GM23248 (cell line): Measurements from ENCODE around the gene ZNF318. TPM values are rescaled to one million over a fixed set of nuclear protein-coding genes. Genes with fewer than 3 reads are reported as not detected.
"Not testable (repeated sequence)": the region's sequence is repeated elsewhere in the genome, so short reads cannot be mapped to it uniquely, and the experiment has no call there.

ENCODE experiments used
- DNase-seq: peaks from one replicate; pipeline ENCODE4 v3.0.0-alpha.2; 2015
- H2AFZ ChIP-seq: fragments of 200-600 bp; sonication (generic); 2 replicates; pipeline ENCODE4 v1.6.1; 2016; ENCODE audit warnings: antibody characterized with exemption
- H3F3A ChIP-seq: fragments of 200-600 bp; sonication (generic); 2 replicates; pipeline ENCODE4 v1.6.1; 2016; ENCODE audit warnings: mild to moderate bottlenecking, antibody characterized with exemption, mixed run types; ENCODE audit not compliant: insufficient read depth
- H3K27ac ChIP-seq: fragments of 200-600 bp; sonication (generic); 2 replicates; pipeline ENCODE4 v1.5.1; 2016; ENCODE audit warnings: mild to moderate bottlenecking
- H3K27me3 ChIP-seq: fragments of 200-600 bp; sonication (generic); replicated peaks from 2 replicates; pipeline ENCODE4 v1.6.1; 2016; ENCODE audit warnings: mild to moderate bottlenecking; ENCODE audit not compliant: insufficient read depth
- H3K36me3 ChIP-seq: fragments of 200-600 bp; sonication (generic); 2 replicates; pipeline ENCODE4 v1.6.1; 2016; ENCODE audit warnings: low read depth, mild to moderate bottlenecking
- H3K4me1 ChIP-seq: fragments of 200-600 bp; sonication (generic); 2 replicates; pipeline ENCODE4 v1.6.1; 2016; ENCODE audit warnings: mild to moderate bottlenecking; ENCODE audit not compliant: insufficient read depth
- H3K4me2 ChIP-seq: fragments of 200-600 bp; sonication (generic); one replicate; pipeline ENCODE4 v1.6.1; 2016; ENCODE audit warnings: mild to moderate bottlenecking; ENCODE audit not compliant: unreplicated experiment
- H3K4me3 ChIP-seq: fragments of 200-600 bp; sonication (generic); 2 replicates; pipeline ENCODE4 v1.5.1; 2016; ENCODE audit warnings: mild to moderate bottlenecking
- H3K79me2 ChIP-seq: fragments of 200-600 bp; sonication (generic); 2 replicates; pipeline ENCODE4 v1.6.1; 2016; ENCODE audit warnings: mild to moderate bottlenecking; ENCODE audit not compliant: insufficient read depth
- H3K9ac ChIP-seq: fragments of 200-600 bp; sonication (generic); 2 replicates; pipeline ENCODE4 v1.6.1; 2016; ENCODE audit warnings: mild to moderate bottlenecking
- H3K9me2 ChIP-seq: fragments of 200-600 bp; sonication (generic); 2 replicates; pipeline ENCODE4 v1.6.1; 2016; ENCODE audit warnings: mixed run types, mild to moderate bottlenecking, moderate library complexity; ENCODE audit not compliant: insufficient read depth
- H3K9me3 ChIP-seq: fragments of 200-600 bp; sonication (generic); one replicate; pipeline ENCODE4 v1.6.1; 2017; ENCODE audit warnings: low read depth
- H4K20me1 ChIP-seq: fragments of 200-600 bp; sonication (generic); 2 replicates; pipeline ENCODE4 v1.6.0; 2016; ENCODE audit not compliant: insufficient read depth
- EZH2 ChIP-seq: fragments of 200-600 bp; sonication (generic); IDR thresholded peaks from 2 replicates; pipeline ENCODE4 v1.6.1; 2018; ENCODE audit warnings: antibody characterized with exemption, mild to moderate bottlenecking; ENCODE audit not compliant: insufficient read depth, poor library complexity, severe bottlenecking
- EZH2phosphoT487 ChIP-seq: fragments of 200-600 bp; sonication (generic); IDR thresholded peaks from 2 replicates; pipeline ENCODE4 v1.6.1; 2018; ENCODE audit warnings: antibody characterized with exemption, moderate library complexity, mild to moderate bottlenecking, low read depth; ENCODE audit not compliant: insufficient read depth
- WGBS, 2 experiments: methylation state at CpG; one replicate each; pipeline ENCODE4 v1.1.6; 2015 to 2017; ENCODE audit warnings: low lambda C conversion rate in 2 of 2, low coverage in 1 of 2; ENCODE audit errors: missing lambda C conversion rate in 2 of 2; 5-methylcytosine and 5-hydroxymethylcytosine counted together
- in situ Hi-C: fragments of 300-500 bp; cut with MboI; formaldehyde crosslinking; loops from 2 replicates; pipeline ENCODE4 v1.15.0; 2020
- polyA plus RNA-seq: library from polyadenylated mRNA; unstranded; fragments of >200 nt; fragmentation: Nextera tagmentation; extraction: Ambion mirVana; gene quantifications from 2 replicates; pipeline ENCODE4 v1.2.1, GENCODE V29; 2016
- total RNA-seq: library from RNA; depleted of rRNA; stranded (reverse); fragments of >200 nt; shearing (Covaris generic); gene quantifications from 2 replicates; pipeline ENCODE4 v1.2.3, GENCODE V29; 2014

ZNF318 gene
- total and polyA plus RNA-seq, 2 experiments from 2014 or later, result 4.1 to 10.7 TPM

GRCh38 chr6:43396408-43397149, 27.1 kb upstream of the ZNF318 start:
- no peak overlapping the region for H3K9ac ChIP-seq
- no peak overlapping the region for H2AFZ ChIP-seq
- no peaks in the 10 kb centered on the region for H3F3A ChIP-seq
- H3K4me3 ChIP-seq, result no peak overlapping the region
- H3K9me3 ChIP-seq, result no peaks in the 10 kb centered on the region
- no peaks in the 10 kb centered on the region for H3K36me3 ChIP-seq
- TF ChIP-seq EZH2phosphoT487, result no peak
- TF ChIP-seq EZH2, result no peak
- H3K4me2 ChIP-seq, result no peak overlapping the region
- no peaks in the 10 kb centered on the region for H3K9me2 ChIP-seq
- H3K27me3 ChIP-seq, result no peaks in the 10 kb centered on the region
- DNase-seq, result no peak
- WGBS, 2 experiments, result 73% methylated on average over 6 of the region's 6 CpGs
- H3K27ac ChIP-seq, result no peak overlapping the region
- no peaks in the 10 kb centered on the region for H3K4me1 ChIP-seq
- in situ Hi-C loops, result no loop called here
- H4K20me1 ChIP-seq, result no peaks in the 10 kb centered on the region
- no peaks in the 10 kb centered on the region for H3K79me2 ChIP-seq

DNA sequence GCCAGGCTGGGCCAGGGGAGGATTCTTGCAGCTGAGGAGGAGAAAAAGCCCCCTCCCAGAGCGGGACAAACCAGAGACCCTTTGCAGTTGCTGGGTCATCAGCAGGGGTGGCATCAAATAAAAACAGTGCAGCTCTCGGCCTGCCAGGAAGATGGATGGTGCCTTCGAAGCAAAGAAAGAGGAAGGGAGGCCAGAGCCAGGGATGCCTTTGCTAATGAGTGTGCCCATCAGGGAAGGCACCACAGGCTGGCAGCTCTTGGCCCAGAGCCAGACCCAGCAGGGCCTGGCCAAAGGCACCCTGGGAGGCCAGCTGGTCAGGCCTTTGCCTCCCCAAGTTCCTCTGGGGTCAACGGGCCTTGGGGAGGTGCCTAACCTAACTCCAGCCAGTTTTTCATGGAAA, 26.3 kb upstream of the ZNF318 start:
- no peak for DNase-seq
- 70 to 74% methylated on average over 4 of the region's 4 CpGs for WGBS, 2 experiments
- H3F3A ChIP-seq, result no peaks in the 10 kb centered on the region
- H3K79me2 ChIP-seq, result no peaks in the 10 kb centered on the region
- H4K20me1 ChIP-seq, result no peaks in the 10 kb centered on the region
- H3K9ac ChIP-seq, result no peak overlapping the region
- no peaks in the 10 kb centered on the region for H3K4me1 ChIP-seq
- no peaks in the 10 kb centered on the region for H3K27me3 ChIP-seq
- no peak overlapping the region for H3K4me2 ChIP-seq
- H2AFZ ChIP-seq, result no peak overlapping the region
- in situ Hi-C loops, result no loop called here
- H3K4me3 ChIP-seq, result no peak overlapping the region
- no peak for TF ChIP-seq EZH2
- no peak for TF ChIP-seq EZH2phosphoT487
- no peak overlapping the region for H3K27ac ChIP-seq
- no peaks in the 10 kb centered on the region for H3K36me3 ChIP-seq
- H3K9me3 ChIP-seq, result no peaks in the 10 kb centered on the region
- H3K9me2 ChIP-seq, result no peaks in the 10 kb centered on the region

DNA sequence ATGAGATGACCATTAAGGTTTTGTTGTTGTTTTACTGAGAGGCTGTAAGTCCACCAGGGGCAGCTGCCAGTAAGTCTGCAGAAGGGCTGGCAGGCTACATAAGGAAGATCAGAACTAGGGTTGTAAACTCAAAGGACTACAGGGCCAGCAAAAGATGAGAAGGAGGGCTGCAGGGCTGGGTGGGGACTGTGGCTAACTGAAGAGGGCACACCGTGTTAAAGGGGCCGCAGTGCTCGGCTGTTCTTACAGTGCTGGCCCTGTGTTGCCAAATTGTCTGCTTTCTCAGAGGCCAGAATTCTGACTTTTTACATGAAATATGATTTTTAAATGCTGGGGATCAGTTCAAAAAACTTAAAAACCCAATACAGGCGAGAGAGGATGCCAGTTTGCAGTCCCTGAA, 25.5 kb upstream of the ZNF318 start:
- Histone ChIP-seq H3K4me3 (no peak overlapping the region), H3K9me2 (no peaks in the 10 kb centered on the region), H3K79me2 (no peaks in the 10 kb centered on the region), H3K4me1 (no peaks in the 10 kb centered on the region), H4K20me1 (no peaks in the 10 kb centered on the region), H3K9me3 (no peaks in the 10 kb centered on the region), H3K27me3 (no peaks in the 10 kb centered on the region), H3K4me2 (no peak overlapping the region), H3K9ac (no peak overlapping the region), H3F3A (no peaks in the 10 kb centered on the region), H2AFZ (no peak overlapping the region), H3K27ac (no peak overlapping the region), H3K36me3 (no peaks in the 10 kb centered on the region)
- 90 to 92% methylated on average over 4 of the region's 4 CpGs for WGBS, 2 experiments
- DNase-seq, result no peak
- in situ Hi-C loops, result no loop called here
- TF ChIP-seq EZH2phosphoT487, result no peak
- TF ChIP-seq EZH2, result no peak

DNA sequence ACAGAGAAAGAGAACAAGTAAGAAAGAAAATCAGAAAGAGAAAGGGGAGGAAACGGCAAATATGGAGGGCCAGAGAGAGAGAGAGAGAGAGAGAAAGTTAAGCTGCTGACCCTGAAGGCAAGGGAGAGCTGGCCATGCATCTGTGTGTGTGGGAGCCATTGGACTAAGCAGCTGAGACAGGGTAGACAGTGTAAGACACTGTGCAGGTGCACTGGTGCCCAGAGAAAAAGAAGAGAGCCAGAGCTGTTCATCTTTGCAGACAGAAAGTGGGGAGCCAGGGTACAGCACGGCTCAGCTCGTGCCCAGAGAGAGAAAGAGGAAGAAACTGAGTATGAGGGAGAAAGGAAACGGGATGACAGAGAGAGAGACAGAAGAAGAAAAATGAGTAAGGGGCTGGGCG, 24.2 kb upstream of the ZNF318 start:
- H4K20me1 ChIP-seq, result no peaks in the 10 kb centered on the region
- H3K79me2 ChIP-seq, result no peaks in the 10 kb centered on the region
- no peak overlapping the region for H3K27ac ChIP-seq
- no peaks in the 10 kb centered on the region for H3K4me1 ChIP-seq
- no peak overlapping the region for H2AFZ ChIP-seq
- DNase-seq, result no peak
- H3K27me3 ChIP-seq, result no peaks in the 10 kb centered on the region
- no peaks in the 10 kb centered on the region for H3K36me3 ChIP-seq
- WGBS, 2 experiments, result 85 to 94% methylated on average over 5 of the region's 5 CpGs
- TF ChIP-seq EZH2phosphoT487 (no peak), EZH2 (no peak)
- H3K9ac ChIP-seq, result no peak overlapping the region
- in situ Hi-C loops, result no loop called here
- no peak overlapping the region for H3K4me3 ChIP-seq
- H3K9me3 ChIP-seq, result no peaks in the 10 kb centered on the region
- no peak overlapping the region for H3K4me2 ChIP-seq
- H3F3A ChIP-seq, result no peaks in the 10 kb centered on the region
- H3K9me2 ChIP-seq, result no peaks in the 10 kb centered on the region

- DNase-seq, H3K9me2 ChIP-seq, H3K36me3 ChIP-seq, H2AFZ ChIP-seq, H3K4me2 ChIP-seq, H4K20me1 ChIP-seq, in situ Hi-C loops, H3K9ac ChIP-seq, H3K4me3 ChIP-seq, H3K27me3 ChIP-seq, H3K79me2 ChIP-seq, H3K9me3 ChIP-seq, H3F3A ChIP-seq, H3K4me1 ChIP-seq, H3K27ac ChIP-seq: not testable (repeated sequence)
- WGBS, 2 experiments, result 59 to 63% methylated on average over 11 of the region's 11 CpGs
These were observed 23.7 kb upstream of the ZNF318 start for GRCh38 chr6:43393133-43393532.
